ENCODE measurements around the gene BCL2L14. TPM values are rescaled to one million over a fixed set of nuclear protein-coding genes. Genes with fewer than 3 reads are reported as not detected.

Gene BCL2L14
- total and polyA plus RNA-seq, 3 experiments from 2014 or later: 0.20 to 0.22 TPM; not detected in 1

GRCh38 chr12:12039897-12040296 lies 30.8 kb upstream of the BCL2L14 start:
- ChIA-PET CTCF (interaction anchor here (5.8 kb wide), 1 partner anchor 458 kb away, joined by 35 read pairs; no protein-coding TSS in a partner anchor), POLR2A (interaction anchor here (0.7 kb wide), 1 partner anchor 488 kb away, joined by 8 read pairs; no protein-coding TSS in a partner anchor)
- H3K36me3 ChIP-seq (ENCODE audit: insufficient read depth, low read length): no peaks in the 10 kb centered on the region
- H3K27me3 Mint-ChIP-seq: peaks cover 5 to 23% of the 10 kb centered on the region in 2 donors
- H3K9me3 ChIP-seq (ENCODE audit: low read length): no peaks in the 10 kb centered on the region
- H3K36me3 Mint-ChIP-seq: peaks cover 0 to 5% (median 0%) of the 10 kb centered on the region in 3 donors
- no peak overlapping the region for H3K4me3 Mint-ChIP-seq
- H3K27me3 ChIP-seq (ENCODE audit: insufficient read depth, low read length, poor library complexity, severe bottlenecking): no peaks in the 10 kb centered on the region
- no peak overlapping the region for H3K27ac Mint-ChIP-seq
- no peak overlapping the region for H3K27ac ChIP-seq (ENCODE audit: low read depth, low read length)
- H3K4me1 ChIP-seq (ENCODE audit: insufficient read depth, low read length): no peaks in the 10 kb centered on the region
- DNase-seq: no peak
- no peak overlapping the region for H3K4me3 ChIP-seq (ENCODE audit: low read length)
- H3K9me3 Mint-ChIP-seq: no peaks in the 10 kb centered on the region
- H3K4me1 Mint-ChIP-seq: no peaks in the 10 kb centered on the region

GRCh38 chr12:12046401-12046800 lies 24.3 kb upstream of the BCL2L14 start:
- Histone ChIP-seq H3K4me3 (ENCODE audit: low read length) (no peak overlapping the region), H3K27ac (ENCODE audit: low read depth, low read length) (no peak overlapping the region), H3K9me3 (ENCODE audit: low read length) (no peaks in the 10 kb centered on the region), H3K27me3 (ENCODE audit: insufficient read depth, low read length, poor library complexity, severe bottlenecking) (no peaks in the 10 kb centered on the region), H3K4me1 (ENCODE audit: insufficient read depth, low read length) (no peaks in the 10 kb centered on the region), H3K36me3 (ENCODE audit: insufficient read depth, low read length) (no peaks in the 10 kb centered on the region)
- POLR2A ChIA-PET: no interaction called here
- CTCF ChIA-PET: no interaction called here
- H3K27ac Mint-ChIP-seq: no peak overlapping the region
- peaks cover 4% of the 10 kb centered on the region in 2 donors for H3K27me3 Mint-ChIP-seq
- H3K36me3 Mint-ChIP-seq: no peaks in the 10 kb centered on the region
- H3K9me3 Mint-ChIP-seq: no peaks in the 10 kb centered on the region
- H3K4me1 Mint-ChIP-seq: no peaks in the 10 kb centered on the region
- H3K4me3 Mint-ChIP-seq: no peak overlapping the region
- no peak for DNase-seq

GRCh38 chr12:12047682-12048081 lies 23.1 kb upstream of the BCL2L14 start:
- ChIA-PET CTCF (no interaction called here), POLR2A (no interaction called here)
- Histone ChIP-seq H3K4me1 (ENCODE audit: insufficient read depth, low read length) (no peaks in the 10 kb centered on the region), H3K36me3 (ENCODE audit: insufficient read depth, low read length) (no peaks in the 10 kb centered on the region), H3K27me3 (ENCODE audit: insufficient read depth, low read length, poor library complexity, severe bottlenecking) (no peaks in the 10 kb centered on the region), H3K9me3 (ENCODE audit: low read length) (no peaks in the 10 kb centered on the region), H3K4me3 (ENCODE audit: low read length) (no peak overlapping the region), H3K27ac (ENCODE audit: low read depth, low read length) (no peak overlapping the region)
- no peak overlapping the region for H3K27ac Mint-ChIP-seq
- no peak overlapping the region for H3K4me3 Mint-ChIP-seq
- DNase-seq: no peak
- H3K36me3 Mint-ChIP-seq: no peaks in the 10 kb centered on the region
- no peaks in the 10 kb centered on the region for H3K4me1 Mint-ChIP-seq
- peaks cover 0 to 4% of the 10 kb centered on the region in 2 donors for H3K27me3 Mint-ChIP-seq
- no peaks in the 10 kb centered on the region for H3K9me3 Mint-ChIP-seq

GRCh38 chr12:12048266-12048665 lies 22.5 kb upstream of the BCL2L14 start:
- Mint-ChIP-seq H3K36me3 (no peaks in the 10 kb centered on the region), H3K9me3 (no peaks in the 10 kb centered on the region), H3K27ac (no peak overlapping the region), H3K27me3 (peaks cover 0 to 4% of the 10 kb centered on the region in 2 donors), H3K4me1 (no peaks in the 10 kb centered on the region), H3K4me3 (no peak overlapping the region)
- Histone ChIP-seq H3K4me1 (ENCODE audit: insufficient read depth, low read length) (no peaks in the 10 kb centered on the region), H3K36me3 (ENCODE audit: insufficient read depth, low read length) (no peaks in the 10 kb centered on the region), H3K9me3 (ENCODE audit: low read length) (no peaks in the 10 kb centered on the region), H3K4me3 (ENCODE audit: low read length) (no peak overlapping the region), H3K27me3 (ENCODE audit: insufficient read depth, low read length, poor library complexity, severe bottlenecking) (no peaks in the 10 kb centered on the region), H3K27ac (ENCODE audit: low read depth, low read length) (no peak overlapping the region)
- ChIA-PET CTCF (no interaction called here), POLR2A (no interaction called here)
- DNase-seq: no peak

GRCh38 chr12:12048714-12049113 lies 22.0 kb upstream of the BCL2L14 start:
- H3K4me1 ChIP-seq (ENCODE audit: insufficient read depth, low read length): no peaks in the 10 kb centered on the region
- H3K36me3 ChIP-seq (ENCODE audit: insufficient read depth, low read length): no peaks in the 10 kb centered on the region
- H3K27ac ChIP-seq (ENCODE audit: low read depth, low read length): no peak overlapping the region
- Mint-ChIP-seq H3K9me3 (no peaks in the 10 kb centered on the region), H3K27ac (no peak overlapping the region), H3K4me1 (no peaks in the 10 kb centered on the region), H3K4me3 (no peak overlapping the region), H3K36me3 (no peaks in the 10 kb centered on the region), H3K27me3 (peaks cover 0 to 4% of the 10 kb centered on the region in 2 donors)
- ChIA-PET POLR2A (no interaction called here), CTCF (no interaction called here)
- no peak for DNase-seq
- H3K9me3 ChIP-seq (ENCODE audit: low read length): no peaks in the 10 kb centered on the region
- no peak overlapping the region for H3K4me3 ChIP-seq (ENCODE audit: low read length)
- H3K27me3 ChIP-seq (ENCODE audit: insufficient read depth, low read length, poor library complexity, severe bottlenecking): no peaks in the 10 kb centered on the region

- CTCF ChIA-PET: no interaction called here
- no peaks in the 10 kb centered on the region for H3K9me3 ChIP-seq (ENCODE audit: low read length)
- no peaks in the 10 kb centered on the region for H3K36me3 Mint-ChIP-seq
These were observed 19.1 kb upstream of the BCL2L14 start for GRCh38 chr12:12051668-12052067.

GRCh38 chr12:12054993-12055392 lies 15.7 kb upstream of the BCL2L14 start:
- Mint-ChIP-seq H3K36me3 (no peaks in the 10 kb centered on the region), H3K27ac (no peak overlapping the region), H3K9me3 (no peaks in the 10 kb centered on the region), H3K27me3 (peaks cover 0 to 1% of the 10 kb centered on the region in 2 donors), H3K4me1 (no peaks in the 10 kb centered on the region), H3K4me3 (no peak overlapping the region)
- ChIA-PET CTCF (no interaction called here), POLR2A (no interaction called here)
- H3K27ac ChIP-seq (ENCODE audit: low read depth, low read length): no peak overlapping the region
- DNase-seq: no peak
- H3K9me3 ChIP-seq (ENCODE audit: low read length): no peaks in the 10 kb centered on the region
- no peaks in the 10 kb centered on the region for H3K36me3 ChIP-seq (ENCODE audit: insufficient read depth, low read length)
- no peaks in the 10 kb centered on the region for H3K4me1 ChIP-seq (ENCODE audit: insufficient read depth, low read length)
- H3K4me3 ChIP-seq (ENCODE audit: low read length): no peak overlapping the region
- no peaks in the 10 kb centered on the region for H3K27me3 ChIP-seq (ENCODE audit: insufficient read depth, low read length, poor library complexity, severe bottlenecking)

More at GRCh38 chr12:12051668-12052067, 19.1 kb upstream of the BCL2L14 start:
- H3K4me3 Mint-ChIP-seq: no peak overlapping the region
- H3K4me1 ChIP-seq (ENCODE audit: insufficient read depth, low read length): no peaks in the 10 kb centered on the region
- no peaks in the 10 kb centered on the region for H3K9me3 Mint-ChIP-seq
- H3K27me3 ChIP-seq (ENCODE audit: insufficient read depth, low read length, poor library complexity, severe bottlenecking): no peaks in the 10 kb centered on the region
- POLR2A ChIA-PET: no interaction called here
- H3K27ac Mint-ChIP-seq: no peak overlapping the region
- no peak for DNase-seq
- H3K4me1 Mint-ChIP-seq: no peaks in the 10 kb centered on the region
- H3K4me3 ChIP-seq (ENCODE audit: low read length): no peak overlapping the region
- peaks cover 0 to 3% of the 10 kb centered on the region in 2 donors for H3K27me3 Mint-ChIP-seq
- no peaks in the 10 kb centered on the region for H3K36me3 ChIP-seq (ENCODE audit: insufficient read depth, low read length)
- H3K27ac ChIP-seq (ENCODE audit: low read depth, low read length): no peak overlapping the region

- Mint-ChIP-seq H3K9me3 (no peaks in the 10 kb centered on the region), H3K4me3 (no peak overlapping the region), H3K4me1 (no peaks in the 10 kb centered on the region), H3K27ac (no peak overlapping the region), H3K36me3 (no peaks in the 10 kb centered on the region), H3K27me3 (peaks cover 0 to 2% of the 10 kb centered on the region in 2 donors)
- ChIA-PET POLR2A (no interaction called here), CTCF (no interaction called here)
- DNase-seq: no peak
- H3K4me3 ChIP-seq (ENCODE audit: low read length): no peak overlapping the region
- no peaks in the 10 kb centered on the region for H3K27me3 ChIP-seq (ENCODE audit: insufficient read depth, low read length, poor library complexity, severe bottlenecking)
- no peak overlapping the region for H3K27ac ChIP-seq (ENCODE audit: low read depth, low read length)
- H3K36me3 ChIP-seq (ENCODE audit: insufficient read depth, low read length): no peaks in the 10 kb centered on the region
- no peaks in the 10 kb centered on the region for H3K9me3 ChIP-seq (ENCODE audit: low read length)
- no peaks in the 10 kb centered on the region for H3K4me1 ChIP-seq (ENCODE audit: insufficient read depth, low read length)
These were observed 13.8 kb upstream of the BCL2L14 start for GRCh38 chr12:12056951-12057350.

GRCh38 chr12:12064596-12064995 lies 6.1 kb upstream of the BCL2L14 start:
- Histone ChIP-seq H3K4me1 (ENCODE audit: insufficient read depth, low read length) (no peaks in the 10 kb centered on the region), H3K4me3 (ENCODE audit: low read length) (no peak overlapping the region), H3K27me3 (ENCODE audit: insufficient read depth, low read length, poor library complexity, severe bottlenecking) (no peaks in the 10 kb centered on the region), H3K9me3 (ENCODE audit: low read length) (no peaks in the 10 kb centered on the region), H3K27ac (ENCODE audit: low read depth, low read length) (no peak overlapping the region), H3K36me3 (ENCODE audit: insufficient read depth, low read length) (no peaks in the 10 kb centered on the region)
- no peaks in the 10 kb centered on the region for H3K9me3 Mint-ChIP-seq
- no peaks in the 10 kb centered on the region for H3K4me1 Mint-ChIP-seq
- POLR2A ChIA-PET: no interaction called here
- H3K27me3 Mint-ChIP-seq: peaks cover 7 to 10% of the 10 kb centered on the region in 2 donors
- CTCF ChIA-PET: no interaction called here
- DNase-seq: no peak
- H3K4me3 Mint-ChIP-seq: no peak overlapping the region
- H3K36me3 Mint-ChIP-seq: no peaks in the 10 kb centered on the region
- H3K27ac Mint-ChIP-seq: no peak overlapping the region

All from CD8-positive, alpha-beta memory T cell (primary cell).